HUES64 (cell line): ENCODE measurements around the gene ZSWIM9.
"Not testable (repeated sequence)": the region's sequence is repeated elsewhere in the genome, so short reads cannot be mapped to it uniquely, and the experiment has no call there.

Experiments used
- H3K27ac ChIP-seq: 2 replicates; pipeline ENCODE4 v1.7.0; 2013; ENCODE audit warnings: low read depth, low read length, inconsistent platforms
- H3K27me3 ChIP-seq: 2 replicates; pipeline ENCODE4 v1.6.1; 2013; ENCODE audit warnings: mild to moderate bottlenecking, low read length; ENCODE audit not compliant: insufficient read depth
- H3K36me3 ChIP-seq: 2 replicates; pipeline ENCODE4 v1.6.1; 2013; ENCODE audit warnings: mild to moderate bottlenecking, low read length; ENCODE audit not compliant: insufficient read depth
- H3K4me1 ChIP-seq: 2 replicates; pipeline ENCODE4 v1.6.1; 2013; ENCODE audit warnings: mild to moderate bottlenecking, low read length, moderate library complexity; ENCODE audit not compliant: insufficient read depth
- H3K4me3 ChIP-seq: 2 replicates; pipeline ENCODE4 v1.5.1; 2013; ENCODE audit warnings: mild to moderate bottlenecking, low read length, moderate library complexity
- H3K9ac ChIP-seq: 2 replicates; pipeline ENCODE4 v1.6.1; 2013; ENCODE audit warnings: mild to moderate bottlenecking, low read depth, low read length
- H3K9me3 ChIP-seq: 2 replicates; pipeline ENCODE4 v1.6.1; 2013; ENCODE audit warnings: low read depth, low read length; ENCODE audit not compliant: insufficient read depth
- WGBS: fragments of 150-250, 120-280 bp; methylation state at CpG from one replicate; pipeline ENCODE4 v1.1.7; 2013; ENCODE audit warnings: missing lambda C conversion rate; 5-methylcytosine and 5-hydroxymethylcytosine counted together

ZSWIM9 gene

DNA sequence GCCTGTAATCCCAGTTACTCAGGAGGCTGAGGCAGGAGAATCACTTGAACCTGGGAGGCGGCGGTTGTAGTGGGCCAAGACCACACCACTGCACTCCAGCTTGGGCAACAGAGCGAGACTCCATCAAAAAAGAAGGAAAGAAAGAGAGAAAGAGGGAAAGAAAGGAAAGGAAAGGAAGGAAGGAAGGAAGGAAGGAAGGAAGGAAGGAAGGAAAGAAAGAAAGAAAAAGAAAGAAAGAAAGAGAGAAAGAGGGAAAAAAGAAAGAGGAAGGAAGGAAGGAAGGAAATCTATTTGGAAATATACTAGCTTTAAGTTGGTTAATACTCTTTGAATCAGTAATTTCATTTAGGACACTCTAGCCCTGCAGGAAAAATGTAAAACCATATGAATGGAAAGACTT lies 50.3 kb downstream of the ZSWIM9 start:
- WGBS: 98% methylated on average over 3 of the region's 3 CpGs

DNA sequence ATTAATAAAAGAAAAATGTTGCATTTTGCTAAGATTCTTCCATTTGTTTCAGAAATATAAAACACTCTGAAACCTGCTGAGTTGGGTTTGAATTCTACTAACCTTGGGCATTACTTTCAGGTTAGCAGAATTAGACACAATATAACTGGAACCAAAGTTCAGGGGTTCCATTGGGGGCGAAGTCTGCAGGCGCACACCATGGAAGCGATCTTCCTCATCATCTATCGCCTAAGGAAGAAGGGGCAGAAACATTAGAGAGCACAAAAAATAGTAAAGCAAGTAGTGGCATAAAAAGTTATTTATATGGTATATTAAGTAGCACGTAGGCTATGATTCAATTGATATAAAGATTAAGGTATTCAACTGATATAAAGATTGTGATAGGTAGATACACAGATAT lies 51.1 kb downstream of the ZSWIM9 start:
- Histone ChIP-seq H3K36me3 (no peaks in the 10 kb centered on the region), H3K27ac (no peak overlapping the region), H3K4me1 (no peaks in the 10 kb centered on the region; the same call in 1 of the 2 replicates), H3K9ac (no peak overlapping the region), H3K4me3 (no peak overlapping the region), H3K27me3 (no peaks in the 10 kb centered on the region), H3K9me3 (no peaks in the 10 kb centered on the region)
- WGBS: 96% methylated on average over 5 of the region's 5 CpGs

More for the DNA sequence above, 50.3 kb downstream of the ZSWIM9 start:
- not testable (repeated sequence) for H3K27ac ChIP-seq, H3K27me3 ChIP-seq, H3K4me1 ChIP-seq, H3K4me3 ChIP-seq, H3K36me3 ChIP-seq, H3K9ac ChIP-seq, H3K9me3 ChIP-seq

DNA sequence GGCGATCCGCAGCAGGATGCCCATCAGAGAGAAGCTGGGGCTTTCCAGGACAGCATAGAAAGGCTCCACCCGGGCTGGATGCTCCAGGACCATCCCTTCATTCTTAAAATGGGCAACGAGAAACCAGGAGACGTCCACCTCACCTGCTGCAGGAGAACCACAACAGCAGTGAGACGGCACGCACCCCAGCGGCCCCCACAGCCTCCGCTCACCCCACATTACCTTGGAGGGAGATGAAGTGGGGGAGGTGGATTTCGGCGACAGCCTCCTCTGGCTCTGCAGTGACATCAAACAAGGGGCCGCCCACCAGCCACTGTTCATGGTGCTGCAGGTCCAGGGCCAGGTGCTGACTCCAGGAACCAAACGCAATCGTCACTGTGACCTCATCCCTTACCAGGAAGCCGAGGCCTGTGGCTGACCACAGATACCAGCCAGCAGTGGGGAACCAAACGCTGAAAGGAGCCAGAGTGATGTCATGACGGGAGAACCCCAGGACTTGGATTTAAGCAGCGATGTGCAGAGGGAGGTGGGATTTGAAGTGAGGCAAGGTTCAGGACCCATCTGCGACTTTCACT lies 60.2 kb downstream of the ZSWIM9 start:
- H3K27ac ChIP-seq: no peak overlapping the region
- H3K36me3 ChIP-seq: 0 out of 2 replicates have a peak, but pooled peaks cover 4% of the 10 kb centered on the region
- no peak overlapping the region for H3K9ac ChIP-seq
- no peaks in the 10 kb centered on the region for H3K27me3 ChIP-seq
- H3K9me3 ChIP-seq: no peaks in the 10 kb centered on the region
- H3K4me3 ChIP-seq: no peak overlapping the region
- 95% methylated on average over 15 of the region's 19 CpGs for WGBS
- no peaks in the 10 kb centered on the region for H3K4me1 ChIP-seq

DNA sequence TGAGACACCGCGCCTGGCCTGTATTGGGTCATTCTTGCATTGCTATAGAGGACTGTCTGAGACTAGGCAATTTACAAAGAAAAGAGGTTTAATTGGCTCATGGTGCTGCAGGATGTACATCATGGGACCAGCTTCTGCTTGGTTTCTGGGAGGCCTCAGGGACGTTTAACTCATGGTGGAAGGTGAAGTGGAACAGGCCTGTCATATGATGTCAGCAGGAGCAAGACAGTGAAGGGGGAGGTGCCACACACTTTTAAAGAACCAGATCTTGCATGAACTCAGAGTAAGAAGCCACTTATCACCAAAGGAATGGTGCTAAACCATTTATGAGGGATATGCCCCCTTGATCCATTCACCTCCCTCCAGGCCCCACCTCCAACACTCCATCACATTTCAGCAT lies 66.6 kb downstream of the ZSWIM9 start:
- Histone ChIP-seq H3K9ac (no peak overlapping the region), H3K4me3 (no peak overlapping the region), H3K9me3 (no peaks in the 10 kb centered on the region), H3K4me1 (no peaks in the 10 kb centered on the region), H3K27ac (no peak overlapping the region), H3K27me3 (no peaks in the 10 kb centered on the region), H3K36me3 (peaks cover 9% of the 10 kb centered on the region)
- WGBS: 92% methylated on average over 3 of the region's 3 CpGs

DNA sequence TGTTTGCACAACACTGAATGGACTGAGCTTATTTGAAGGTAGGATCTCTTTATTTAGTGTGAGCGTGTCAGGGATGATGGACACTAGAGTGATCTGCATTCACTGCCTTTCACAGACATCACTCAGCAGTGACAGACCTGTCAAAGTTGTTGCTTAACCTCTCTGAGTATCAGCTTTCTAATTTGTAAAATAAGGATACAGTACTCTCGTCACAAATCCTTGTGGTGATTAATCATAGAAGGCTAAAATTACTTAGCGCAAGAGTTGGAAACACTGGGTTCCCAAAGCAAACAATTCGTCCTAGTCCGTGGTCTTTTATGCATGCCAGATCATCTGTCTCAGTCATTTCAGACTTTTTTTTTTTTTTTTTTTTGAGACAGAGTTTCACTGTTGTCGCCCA lies 68.6 kb downstream of the ZSWIM9 start:
- no peak overlapping the region for H3K4me3 ChIP-seq
- H3K27ac ChIP-seq: no peak overlapping the region
- H3K36me3 ChIP-seq: peaks cover 5% of the 10 kb centered on the region
- no peaks in the 10 kb centered on the region for H3K4me1 ChIP-seq
- WGBS: 88% methylated on average over 6 of the region's 6 CpGs
- H3K27me3 ChIP-seq: no peaks in the 10 kb centered on the region
- no peak overlapping the region for H3K9ac ChIP-seq
- H3K9me3 ChIP-seq: no peaks in the 10 kb centered on the region

DNA sequence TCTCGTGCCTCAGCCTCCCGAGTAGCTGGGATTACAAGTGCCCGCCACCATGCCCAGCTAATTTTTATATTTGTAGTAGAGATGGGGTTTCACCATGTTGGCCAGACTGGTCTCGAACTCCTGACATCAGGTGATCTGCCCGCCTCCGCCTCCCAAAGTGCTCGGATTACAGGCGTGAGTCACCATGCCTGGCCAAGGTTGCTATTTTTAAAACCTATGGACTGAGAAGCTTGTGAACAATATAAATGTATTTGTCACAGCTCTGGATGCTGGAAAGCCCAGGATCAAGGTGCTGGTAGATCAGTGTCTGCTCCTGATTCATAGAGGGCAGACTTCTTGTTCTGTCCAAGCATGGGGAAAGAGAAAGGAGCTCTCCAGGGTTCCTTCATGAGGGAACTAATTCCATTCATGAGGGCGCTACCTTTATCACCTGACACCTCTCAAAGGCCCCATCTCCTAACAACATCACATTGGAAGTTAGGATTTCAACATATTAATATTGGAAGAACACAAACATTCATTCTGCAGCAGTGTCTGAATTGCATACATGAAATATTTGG lies 69.2 kb downstream of the ZSWIM9 start:
- no peak overlapping the region for H3K9ac ChIP-seq
- peaks cover 5% of the 10 kb centered on the region for H3K36me3 ChIP-seq
- no peaks in the 10 kb centered on the region for H3K4me1 ChIP-seq
- H3K4me3 ChIP-seq: no peak overlapping the region
- WGBS: 93% methylated on average over 8 of the region's 9 CpGs
- no peaks in the 10 kb centered on the region for H3K27me3 ChIP-seq
- no peaks in the 10 kb centered on the region for H3K9me3 ChIP-seq
- no peak overlapping the region for H3K27ac ChIP-seq

DNA sequence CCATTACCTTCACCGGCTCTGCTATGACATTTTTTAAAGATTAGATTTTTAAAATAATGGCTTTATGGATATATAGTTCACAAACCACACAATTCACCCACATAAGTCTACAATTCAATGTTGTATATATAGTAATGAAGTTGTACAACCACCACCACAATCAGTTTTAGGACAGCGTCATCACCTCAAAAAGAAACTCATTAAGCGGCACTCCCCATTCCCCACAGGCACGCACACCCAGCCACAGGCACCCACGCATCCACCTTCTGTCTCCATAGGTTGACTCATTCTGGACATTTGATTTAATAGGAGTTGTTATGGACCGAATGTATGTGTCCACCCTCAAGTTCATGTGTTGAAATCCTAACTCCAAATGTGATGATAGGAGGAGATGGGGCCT lies 71.3 kb downstream of the ZSWIM9 start:
- not testable (repeated sequence) for H3K27me3 ChIP-seq, H3K4me1 ChIP-seq, H3K9ac ChIP-seq, H3K36me3 ChIP-seq, H3K27ac ChIP-seq, H3K4me3 ChIP-seq, H3K9me3 ChIP-seq
- WGBS: 97% methylated on average over 5 of the region's 6 CpGs

DNA sequence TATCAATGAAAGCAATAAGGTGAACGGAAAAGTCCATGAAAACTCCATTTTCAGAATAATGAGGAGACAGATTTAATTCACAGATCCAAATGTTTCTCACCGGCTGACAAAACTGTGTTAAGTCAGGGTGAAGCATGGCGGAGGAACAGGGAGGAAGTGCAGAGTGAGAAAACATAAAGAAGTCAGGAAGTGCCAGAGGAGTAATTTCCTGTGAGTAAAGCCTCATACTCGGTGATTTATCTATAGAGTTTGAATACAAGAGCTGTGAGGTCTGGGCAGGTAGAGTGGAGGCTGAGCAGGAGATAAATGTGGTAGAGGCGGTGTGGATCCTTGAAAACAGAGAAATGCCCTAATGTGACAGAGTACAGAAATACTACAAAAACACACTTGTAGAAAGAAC lies 73.8 kb downstream of the ZSWIM9 start:
- Histone ChIP-seq H3K36me3 (peaks cover 16% of the 10 kb centered on the region), H3K9me3 (no peaks in the 10 kb centered on the region), H3K4me3 (no peak overlapping the region), H3K9ac (no peak overlapping the region), H3K27me3 (no peaks in the 10 kb centered on the region), H3K4me1 (no peaks in the 10 kb centered on the region), H3K27ac (no peak overlapping the region)
- WGBS: 83% methylated on average over 4 of the region's 5 CpGs

DNA sequence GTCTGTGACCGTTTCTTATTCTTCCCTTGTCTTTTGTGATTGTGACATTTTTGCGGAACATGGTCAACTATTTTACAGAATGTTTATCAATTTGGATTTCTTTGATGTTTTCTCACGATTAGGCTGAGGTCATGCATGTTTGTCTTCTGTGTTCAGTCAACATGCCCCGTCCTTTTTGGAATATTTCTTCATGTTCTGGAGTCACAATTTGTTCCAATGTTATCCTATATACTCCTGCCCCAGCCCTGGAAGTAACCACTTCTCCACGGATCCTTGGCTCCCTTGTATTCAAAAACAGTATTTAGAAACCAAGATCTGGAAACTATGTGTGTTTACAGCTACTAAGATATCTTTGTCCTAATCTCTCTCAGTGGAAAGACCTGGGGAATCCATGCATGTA lies 75.6 kb downstream of the ZSWIM9 start:
- Histone ChIP-seq H3K36me3 (peaks cover 21% of the 10 kb centered on the region), H3K9ac (no peak overlapping the region), H3K4me1 (no peaks in the 10 kb centered on the region), H3K4me3 (no peak overlapping the region), H3K9me3 (no peaks in the 10 kb centered on the region), H3K27me3 (no peaks in the 10 kb centered on the region), H3K27ac (no peak overlapping the region)
- WGBS: 86% methylated on average over 5 of the region's 5 CpGs

DNA sequence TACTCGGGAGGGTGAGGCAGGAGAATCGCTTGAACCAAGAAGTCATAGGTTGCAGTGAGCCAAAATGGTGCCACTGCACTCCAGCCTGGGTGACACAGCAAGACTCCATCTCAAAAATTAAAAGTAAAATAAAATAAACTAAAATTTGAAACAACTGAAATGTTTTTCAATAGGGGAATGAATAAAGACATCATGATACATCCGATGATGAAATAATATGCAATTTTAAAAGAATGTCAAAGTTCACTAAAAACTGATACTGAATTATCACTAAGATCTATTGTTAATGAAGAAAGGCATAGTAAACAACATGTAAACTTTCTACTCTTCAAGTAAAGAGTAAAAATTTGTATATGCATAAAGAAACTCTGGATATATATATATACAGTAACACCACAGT lies 76.7 kb downstream of the ZSWIM9 start:
- H3K4me1 ChIP-seq: no peaks in the 10 kb centered on the region
- 89% methylated on average over 2 of the region's 3 CpGs for WGBS
- no peak overlapping the region for H3K27ac ChIP-seq

More for the DNA sequence above, 76.7 kb downstream of the ZSWIM9 start:
- Histone ChIP-seq H3K4me3 (no peak overlapping the region), H3K27me3 (no peaks in the 10 kb centered on the region), H3K9ac (no peak overlapping the region), H3K36me3 (peaks cover 21% of the 10 kb centered on the region), H3K9me3 (no peaks in the 10 kb centered on the region)
